Left ventricle myocardium inferior (tissue), 1 donor: ENCODE results near the gene COL5A3. TPM values are rescaled to one million over a fixed set of nuclear protein-coding genes. Genes with fewer than 3 reads are reported as not detected.
"Not testable (repeated sequence)": the region's sequence is repeated elsewhere in the genome, so short reads cannot be mapped to it uniquely, and the experiment has no call there.

ENCODE experiments used
- DNase-seq: peaks from one replicate; pipeline ENCODE4 v3.0.0-alpha.2; 2020
- H3K27ac ChIP-seq: fragments of 200-600 bp; replicated peaks from 2 replicates; pipeline ENCODE4 v1.8.0; 2021
- H3K27me3 ChIP-seq: fragments of 200-600 bp; 2 replicates; pipeline ENCODE4 v1.8.0; 2021; ENCODE audit warnings: low read depth
- H3K36me3 ChIP-seq: fragments of 200-600 bp; 2 replicates; pipeline ENCODE4 v1.8.0; 2021
- H3K4me1 ChIP-seq: fragments of 200-600 bp; 2 replicates; pipeline ENCODE4 v1.8.0; 2021
- H3K4me3 ChIP-seq: fragments of 200-600 bp; 2 replicates; pipeline ENCODE4 v1.8.0; 2021; ENCODE audit warnings: mild to moderate bottlenecking, moderate library complexity
- H3K9me3 ChIP-seq: fragments of 200-600 bp; replicated peaks from 2 replicates; pipeline ENCODE4 v1.8.0; 2021
- intact Hi-C: fragments of 100-400 bp; cut with micrococcal nuclease; formaldehyde crosslinking; loops from one replicate; pipeline ENCODE4 v1.11.0; 2022
- total RNA-seq: library from RNA; stranded (reverse); fragmentation: NEBNext Ultra II Directional; extraction: Animal tissue kit (Norgen Biotek cat#: 25700); gene quantifications from one replicate; pipeline ENCODE4 v1.2.1, GENCODE V29; 2021
- TF ChIP-seq, protein P1 (sequence below): fragments of 200-600 bp; IDR thresholded peaks from 2 replicates; pipeline ENCODE4 v1.8.0; 2021; ENCODE audit warnings: antibody characterized with exemption, mild to moderate bottlenecking, borderline replicate concordance
- donor health status: DM: no; HTN: yes; CAD: no; lungs with severe emphysema.

Gene COL5A3
- total RNA-seq, 1 donor from 2014 or later: 8.7 TPM

DNA sequence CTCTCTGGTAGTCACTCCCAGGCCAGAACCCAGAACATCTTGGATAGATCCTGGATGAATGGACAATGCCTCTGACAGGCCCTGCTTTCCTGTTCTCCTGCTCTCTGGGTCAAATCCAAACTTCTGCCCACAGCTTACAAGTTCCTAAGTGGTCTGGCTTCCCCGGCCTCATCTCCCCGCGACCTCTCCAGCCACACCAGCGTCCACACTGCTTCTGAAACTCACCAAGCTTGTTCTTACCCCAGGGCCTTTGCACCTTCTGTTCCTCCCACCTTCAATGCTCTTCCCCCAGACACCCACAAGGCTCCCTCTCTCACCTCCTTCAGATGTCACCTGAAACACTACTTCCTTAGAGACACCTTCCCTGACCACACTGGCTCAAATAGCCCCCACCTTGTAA is 77.5 kb downstream of the COL5A3 start:
- no peaks in the 10 kb centered on the region for H3K36me3 ChIP-seq
- H3K27ac ChIP-seq: no peak overlapping the region
- no peak overlapping the region for H3K4me3 ChIP-seq
- intact Hi-C loops: loop anchor here (5.0 kb wide), 1 partner anchor 94 kb away; no protein-coding TSS in a partner anchor
- H3K4me1 ChIP-seq: peaks cover 36% of the 10 kb centered on the region
- H3K9me3 ChIP-seq: no peaks in the 10 kb centered on the region
- TF ChIP-seq, protein P1, sequence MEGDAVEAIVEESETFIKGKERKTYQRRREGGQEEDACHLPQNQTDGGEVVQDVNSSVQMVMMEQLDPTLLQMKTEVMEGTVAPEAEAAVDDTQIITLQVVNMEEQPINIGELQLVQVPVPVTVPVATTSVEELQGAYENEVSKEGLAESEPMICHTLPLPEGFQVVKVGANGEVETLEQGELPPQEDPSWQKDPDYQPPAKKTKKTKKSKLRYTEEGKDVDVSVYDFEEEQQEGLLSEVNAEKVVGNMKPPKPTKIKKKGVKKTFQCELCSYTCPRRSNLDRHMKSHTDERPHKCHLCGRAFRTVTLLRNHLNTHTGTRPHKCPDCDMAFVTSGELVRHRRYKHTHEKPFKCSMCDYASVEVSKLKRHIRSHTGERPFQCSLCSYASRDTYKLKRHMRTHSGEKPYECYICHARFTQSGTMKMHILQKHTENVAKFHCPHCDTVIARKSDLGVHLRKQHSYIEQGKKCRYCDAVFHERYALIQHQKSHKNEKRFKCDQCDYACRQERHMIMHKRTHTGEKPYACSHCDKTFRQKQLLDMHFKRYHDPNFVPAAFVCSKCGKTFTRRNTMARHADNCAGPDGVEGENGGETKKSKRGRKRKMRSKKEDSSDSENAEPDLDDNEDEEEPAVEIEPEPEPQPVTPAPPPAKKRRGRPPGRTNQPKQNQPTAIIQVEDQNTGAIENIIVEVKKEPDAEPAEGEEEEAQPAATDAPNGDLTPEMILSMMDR: no peak
- no peak for DNase-seq
- H3K27me3 ChIP-seq: peaks cover 91% of the 10 kb centered on the region

DNA sequence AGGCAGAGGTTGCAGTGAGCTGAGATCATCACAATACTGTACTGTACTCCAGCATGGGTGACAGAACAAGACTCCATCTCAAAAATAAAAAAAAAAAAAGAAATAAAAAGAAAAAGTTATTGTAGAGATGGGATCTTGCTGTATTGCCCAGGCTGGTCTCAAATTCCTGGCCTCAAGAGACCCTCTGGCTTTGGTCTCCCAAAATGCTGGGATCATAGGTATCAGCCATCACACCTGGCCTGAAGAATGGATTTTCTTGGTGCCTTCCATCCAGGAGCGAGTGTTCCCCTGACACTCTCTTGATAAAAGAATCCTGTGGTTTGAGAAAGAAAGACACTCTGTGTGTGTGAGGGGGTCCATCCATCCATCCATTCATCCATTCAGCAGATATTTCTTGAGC is 78.7 kb downstream of the COL5A3 start:
- Histone ChIP-seq H3K4me1 (peaks cover 33% of the 10 kb centered on the region), H3K27me3 (peaks cover 79% of the 10 kb centered on the region), H3K36me3 (no peaks in the 10 kb centered on the region), H3K9me3 (no peaks in the 10 kb centered on the region), H3K27ac (no peak overlapping the region), H3K4me3 (no peak overlapping the region)
- intact Hi-C loops: loop anchor here (5.0 kb wide), 1 partner anchor 96 kb away; no protein-coding TSS in a partner anchor
- TF ChIP-seq, protein P1: no peak
- DNase-seq: no peak

DNA sequence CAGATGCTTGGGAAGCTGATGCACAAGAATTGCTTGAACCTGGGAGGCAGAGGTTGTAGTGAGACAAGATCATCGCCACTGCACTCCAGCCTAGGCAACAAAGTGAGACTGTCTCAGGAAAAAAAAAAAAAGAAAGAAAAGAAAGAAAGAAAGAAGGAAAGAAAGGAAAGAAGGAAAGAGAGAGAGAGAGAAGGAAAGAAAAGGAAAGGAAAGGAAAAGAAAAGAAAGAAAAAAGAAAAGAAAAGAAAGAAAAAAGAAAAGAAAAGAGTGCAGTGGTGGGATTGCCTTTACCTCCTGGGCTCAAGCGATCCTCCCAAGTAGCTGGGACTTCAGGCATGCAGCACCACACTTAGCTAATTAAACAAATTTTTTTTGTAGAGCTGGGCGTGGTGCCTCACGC is 86.9 kb downstream of the COL5A3 start:
- intact Hi-C loops: no loop called here
- TF ChIP-seq, protein P1: no peak

DNA sequence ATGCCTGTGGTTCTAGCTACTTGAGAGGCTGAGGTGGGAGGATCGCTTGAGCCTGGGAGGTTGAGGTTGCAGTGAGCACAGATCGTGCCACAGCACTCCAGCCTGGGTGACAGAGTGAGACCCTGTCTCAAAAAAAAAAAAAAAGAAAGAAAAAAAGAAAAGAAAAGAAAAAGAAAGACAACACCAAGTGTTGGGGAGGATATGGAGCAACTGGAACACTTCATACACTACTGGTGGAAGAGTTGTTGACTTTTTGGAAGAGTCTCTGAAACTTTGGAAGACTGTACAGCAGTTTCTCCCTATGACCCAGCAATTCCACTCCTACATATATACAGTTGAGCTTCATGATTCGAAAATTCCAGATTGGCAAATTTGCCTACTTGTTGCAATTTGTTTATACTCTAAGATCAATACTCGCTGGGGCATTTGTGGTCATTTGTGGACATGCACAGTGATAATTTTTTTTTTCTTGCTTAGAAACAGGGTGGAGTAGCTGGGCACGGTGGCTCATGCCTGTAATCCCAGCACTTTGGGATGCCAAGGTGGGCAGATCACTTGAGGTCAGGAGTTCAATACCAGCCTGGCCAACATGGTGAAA is 87.4 kb downstream of the COL5A3 start:
- H3K36me3 ChIP-seq, H3K4me1 ChIP-seq, DNase-seq, H3K9me3 ChIP-seq, intact Hi-C loops, H3K27ac ChIP-seq, H3K4me3 ChIP-seq: not testable (repeated sequence)
- H3K27me3 ChIP-seq: peaks cover 48% of the 10 kb centered on the region

More for the DNA sequence above, 86.9 kb downstream of the COL5A3 start:
- Histone ChIP-seq H3K9me3 (peaks cover 8% of the 10 kb centered on the region), H3K4me3 (no peak overlapping the region), H3K27ac (no peak overlapping the region), H3K36me3 (no peaks in the 10 kb centered on the region), H3K4me1 (no peaks in the 10 kb centered on the region), H3K27me3 (peaks cover 44% of the 10 kb centered on the region)
- no peak for DNase-seq

DNA sequence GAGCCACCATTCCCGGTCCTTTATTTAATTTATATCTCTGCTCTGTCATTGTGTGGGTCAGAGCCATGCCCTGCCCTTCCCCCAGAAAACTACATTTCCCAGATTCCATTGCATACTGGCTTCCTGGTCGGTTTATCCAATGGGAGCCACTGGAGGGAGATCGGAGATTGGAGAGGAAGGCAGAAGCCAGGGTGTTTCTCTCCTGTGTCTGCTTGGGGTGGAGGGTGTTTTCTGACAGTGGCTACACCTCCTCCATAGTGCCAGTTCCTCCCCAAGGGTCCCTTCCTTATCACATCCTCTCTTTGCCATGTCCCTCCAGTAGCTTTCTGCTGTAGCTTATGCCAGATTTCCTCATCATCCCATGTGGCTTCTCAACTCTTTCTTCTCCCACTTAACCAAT is 93.0 kb downstream of the COL5A3 start:
- Histone ChIP-seq H3K27ac (no peak overlapping the region), H3K27me3 (peaks cover 93% of the 10 kb centered on the region), H3K36me3 (no peaks in the 10 kb centered on the region), H3K9me3 (no peaks in the 10 kb centered on the region), H3K4me1 (peaks cover 21% of the 10 kb centered on the region), H3K4me3 (no peak overlapping the region)
- TF ChIP-seq, protein P1: peak; percentile 8
- no peak for DNase-seq
- intact Hi-C loops: no loop called here

DNA sequence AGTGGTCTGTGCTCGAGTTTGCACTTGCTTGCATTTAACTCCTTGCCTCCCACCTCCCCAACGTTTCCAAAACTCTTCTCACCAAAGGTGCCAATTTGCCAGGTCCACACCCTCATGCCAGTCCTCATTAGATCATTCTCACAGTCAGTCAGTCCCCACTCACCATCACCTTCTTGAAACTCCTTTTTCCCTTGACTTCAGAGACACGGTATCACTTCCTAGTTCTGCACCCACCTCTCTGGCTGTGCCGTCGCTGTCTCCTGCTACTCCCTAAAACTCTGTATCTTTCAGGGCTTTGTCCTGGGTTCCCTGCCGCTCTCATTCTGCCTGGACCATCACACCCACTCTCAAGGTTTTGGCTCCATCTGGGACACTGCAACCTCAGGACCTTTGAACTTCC is 93.6 kb downstream of the COL5A3 start:
- no peak for DNase-seq
- Histone ChIP-seq H3K4me1 (peaks cover 21% of the 10 kb centered on the region), H3K27me3 (peaks cover 96% of the 10 kb centered on the region), H3K4me3 (no peak overlapping the region), H3K27ac (no peak overlapping the region), H3K9me3 (no peaks in the 10 kb centered on the region), H3K36me3 (no peaks in the 10 kb centered on the region)
- intact Hi-C loops: no loop called here
- TF ChIP-seq, protein P1: no peak
